Spleen (tissue), 11 donors: ENCODE data around the gene CMIP. TPM values are rescaled to one million over a fixed set of nuclear protein-coding genes. Genes with fewer than 3 reads are reported as not detected.
A peak's percentile ranks its signal among the peaks of the same experiment; 100 is the strongest.

Experiments used
- DNase-seq: peaks from one replicate; pipeline ENCODE4 v3.0.0-alpha.2; 2020
- H3K27ac ChIP-seq, 8 donors: fragments of 200-600 bp; sonication (generic) in 7 of 8; 1 replicate in 4 of 8; 2 replicates in 4 of 8; pipeline versions ENCODE4 v1.5.0 to v1.8.0; 2016 to 2021; ENCODE audit warnings: inconsistent platforms in 4 of 8, mild to moderate bottlenecking in 4 of 8, moderate library complexity in 1 of 8
- H3K27me3 ChIP-seq, 7 donors: fragments of 200-600 bp; sonication (generic) in 6 of 7; replicated peaks in 1 of 7; 1 replicate in 4 of 7; 2 replicates in 3 of 7; pipeline versions ENCODE4 v1.5.0 to v1.8.0; 2016 to 2021; ENCODE audit warnings: inconsistent platforms in 3 of 7, mild to moderate bottlenecking in 1 of 7
- H3K36me3 ChIP-seq, 6 donors: fragments of 200-600 bp; sonication (generic) in 5 of 6; 1 replicate in 4 of 6; 2 replicates in 2 of 6; pipeline versions ENCODE4 v1.5.0 to v1.8.0; 2016 to 2021; ENCODE audit warnings: inconsistent platforms in 2 of 6
- H3K4me1 ChIP-seq, 6 donors: fragments of 200-600 bp; sonication (generic) in 5 of 6; 1 replicate in 3 of 6; 2 replicates in 3 of 6; pipeline versions ENCODE4 v1.5.0 to v1.8.0; 2016 to 2021; ENCODE audit warnings: inconsistent platforms in 3 of 6
- H3K4me3 ChIP-seq, 8 donors: fragments of 200-600 bp; sonication (generic) in 7 of 8; 1 replicate in 4 of 8; 2 replicates in 4 of 8; pipeline versions ENCODE4 v1.5.0 to v1.8.0; 2016 to 2021; ENCODE audit warnings: inconsistent platforms in 4 of 8, mild to moderate bottlenecking in 4 of 8, moderate library complexity in 2 of 8
- H3K9me3 ChIP-seq, 8 donors: fragments of 200-600 bp; sonication (generic) in 7 of 8; 1 replicate in 4 of 8; 2 replicates in 4 of 8; pipeline versions ENCODE4 v1.5.0 to v1.8.0; 2016 to 2021; ENCODE audit warnings: inconsistent platforms in 4 of 8
- POLR2A ChIP-seq, 3 donors: fragments of 450-650 bp; IDR thresholded peaks; one replicate each; pipeline ENCODE4 v1.5.1; 2017; ENCODE audit warnings: antibody characterized with exemption in 3 of 3, mild to moderate bottlenecking in 1 of 3
- POLR2AphosphoS5 ChIP-seq, 3 donors: sonication (generic); formaldehyde crosslinking; IDR thresholded peaks; one replicate each; pipeline ENCODE4 v1.5.1; 2017; ENCODE audit warnings: antibody characterized with exemption in 3 of 3
- WGBS, 5 donors: extraction: QIAGEN DNeasy Blood & Tissue Kit in 3 of 5; methylation state at CpG; one replicate each; pipeline versions ENCODE4 v1.1.5 to v1.1.7; 2013 to 2018; 5-methylcytosine and 5-hydroxymethylcytosine counted together
- intact Hi-C: fragments of 100-400 bp; cut with DNase I; formaldehyde crosslinking; loops from one replicate; pipeline ENCODE4 v1.15.0; 2023; ENCODE audit warnings: low total_unique reads
- polyA plus RNA-seq, 3 donors: library from polyadenylated mRNA; stranded (reverse); fragments of 200-250 nt; gene quantifications; one replicate each; pipeline ENCODE4 v1.2.1, GENCODE V29; 2013
- total RNA-seq, 7 donors: library from RNA; depleted of rRNA in 3 of 7; stranded (reverse); fragments of >200 nt in 3 of 7; fragmentation: NEBNext Ultra II Directional in 4 of 7; extraction: Animal tissue kit (Norgen Biotek cat#: 25700) in 4 of 7; gene quantifications; one replicate each; pipeline versions ENCODE4 v1.1.0 to v1.2.1, GENCODE V29; 2016 to 2021
- TF ChIP-seq, protein P1 (sequence below), 11 experiments: fragments of 200-600 bp in 7 of 11; fragments of 450-650 bp in 4 of 11; sonication (generic) in 4 of 11; IDR thresholded peaks in 8 of 11; conservative IDR thresholded peaks in 3 of 11; 1 replicate in 7 of 11; 2 replicates in 4 of 11; pipeline versions ENCODE4 v1.4.0 to v1.8.0; 2016 to 2021; ENCODE audit warnings: antibody characterized with exemption in 11 of 11, inconsistent platforms in 4 of 11, mild to moderate bottlenecking in 1 of 11
- donor health status: healthy with polysubstance abuse.
- donor health status: DM: no; HTN: no; CAD: no; lungs with moderate emphysema.
- donor health status: DM: no; HTN: no; CAD: no.
- donor health status: Bipolar disorder and iron deficiency.
- donor health status: healthy.
- donor health status: DM: no; HTN: no; CAD: no.
- donor health status: DM: yes; HTN: yes; CAD: no.

CMIP gene
- total and polyA plus RNA-seq, 10 donors, result 6.0 to 107 (median 63.6) TPM

DNA sequence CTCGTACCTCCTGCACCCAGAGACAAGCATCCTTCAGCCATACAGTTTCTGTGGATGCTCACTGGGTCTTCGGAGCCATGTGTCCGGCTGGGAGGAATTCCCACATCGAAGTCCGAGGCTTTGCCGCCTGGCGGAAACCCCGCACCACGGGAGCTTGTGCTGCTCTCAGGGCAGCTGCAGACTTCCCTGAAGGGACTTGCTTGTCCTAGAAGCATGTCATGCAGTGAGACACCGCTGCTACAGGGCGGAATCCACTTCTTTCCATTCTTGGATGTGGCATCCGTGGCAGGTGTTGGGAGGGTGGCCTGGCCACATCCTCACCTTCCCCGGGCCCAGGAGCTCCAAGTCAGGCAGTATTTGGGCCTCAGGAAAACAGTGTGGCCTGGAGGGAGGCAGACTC, 122.5 kb downstream of the CMIP start:
- Histone ChIP-seq H3K27me3 (no peaks in the 10 kb centered on the region), H3K9me3 (no peaks in the 10 kb centered on the region), H3K27ac (no peak overlapping the region), H3K36me3 (peaks cover 0 to 21% (median 0%) of the 10 kb centered on the region in 6 donors), H3K4me1 (peaks cover 0 to 60% (median 20%) of the 10 kb centered on the region in 6 donors), H3K4me3 (no peak overlapping the region)
- intact Hi-C loops, result no loop called here
- WGBS, 5 donors, result 87 to 97% (median 91%) methylated on average over 3 to 13 of the region's 13 CpGs
- TF ChIP-seq POLR2A (IDR thresholded peaks at IDR 0.05) (no peak), POLR2AphosphoS5 (IDR thresholded peaks at IDR 0.05) (no peak)
- TF ChIP-seq, protein P1, sequence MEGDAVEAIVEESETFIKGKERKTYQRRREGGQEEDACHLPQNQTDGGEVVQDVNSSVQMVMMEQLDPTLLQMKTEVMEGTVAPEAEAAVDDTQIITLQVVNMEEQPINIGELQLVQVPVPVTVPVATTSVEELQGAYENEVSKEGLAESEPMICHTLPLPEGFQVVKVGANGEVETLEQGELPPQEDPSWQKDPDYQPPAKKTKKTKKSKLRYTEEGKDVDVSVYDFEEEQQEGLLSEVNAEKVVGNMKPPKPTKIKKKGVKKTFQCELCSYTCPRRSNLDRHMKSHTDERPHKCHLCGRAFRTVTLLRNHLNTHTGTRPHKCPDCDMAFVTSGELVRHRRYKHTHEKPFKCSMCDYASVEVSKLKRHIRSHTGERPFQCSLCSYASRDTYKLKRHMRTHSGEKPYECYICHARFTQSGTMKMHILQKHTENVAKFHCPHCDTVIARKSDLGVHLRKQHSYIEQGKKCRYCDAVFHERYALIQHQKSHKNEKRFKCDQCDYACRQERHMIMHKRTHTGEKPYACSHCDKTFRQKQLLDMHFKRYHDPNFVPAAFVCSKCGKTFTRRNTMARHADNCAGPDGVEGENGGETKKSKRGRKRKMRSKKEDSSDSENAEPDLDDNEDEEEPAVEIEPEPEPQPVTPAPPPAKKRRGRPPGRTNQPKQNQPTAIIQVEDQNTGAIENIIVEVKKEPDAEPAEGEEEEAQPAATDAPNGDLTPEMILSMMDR (IDR thresholded peaks at IDR 0.05 in 8 of 11, conservative IDR thresholded peaks at IDR 0.05 in 3 of 11), result no peak
- no peak for DNase-seq

DNA sequence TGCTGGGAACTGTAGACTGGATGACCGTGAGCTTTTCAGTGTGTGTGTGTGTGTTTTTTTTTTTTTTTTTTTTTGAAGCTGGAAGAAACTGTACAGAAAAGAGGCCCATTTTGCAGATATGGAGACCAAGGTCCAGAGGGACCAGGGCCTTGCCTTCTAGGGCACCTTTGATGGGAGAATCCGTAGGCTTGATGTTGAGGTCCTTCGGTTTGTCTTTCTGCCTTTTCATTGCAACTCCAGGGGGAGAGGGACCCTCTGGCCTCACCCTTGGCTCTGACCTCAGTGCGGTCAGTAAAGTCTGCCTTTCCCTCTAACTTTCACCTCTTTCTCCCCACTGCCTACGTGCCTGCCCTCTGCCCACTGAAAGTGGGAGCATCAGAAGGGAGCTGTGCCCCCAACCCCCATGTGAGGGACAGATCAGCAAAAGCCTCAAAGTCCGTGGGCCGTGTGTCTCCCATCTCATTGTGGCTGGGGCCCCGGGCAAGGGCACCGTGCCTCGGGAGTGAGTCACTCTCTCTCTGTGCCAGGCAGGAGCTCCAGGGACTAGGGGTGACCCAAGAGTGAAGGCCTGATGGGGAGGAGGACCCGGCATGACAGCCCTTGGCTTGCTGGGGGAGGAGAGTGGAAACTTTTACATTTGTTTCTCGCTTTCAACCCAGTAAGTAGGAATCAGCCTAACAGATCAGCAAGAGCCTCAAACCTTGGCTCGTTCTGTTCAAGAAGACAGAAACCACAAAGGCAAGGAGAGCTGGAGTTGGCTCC, 123.6 kb downstream of the CMIP start:
- Histone ChIP-seq H3K4me3 (no peak overlapping the region), H3K4me1 (peaks cover 0 to 59% (median 19%) of the 10 kb centered on the region in 6 donors), H3K9me3 (no peaks in the 10 kb centered on the region), H3K27me3 (no peaks in the 10 kb centered on the region), H3K36me3 (peaks cover 0 to 21% (median 0%) of the 10 kb centered on the region in 6 donors), H3K27ac (peak overlapping the region in 2 of 8 donors; percentile 25 to 30)
- intact Hi-C loops, result no loop called here
- TF ChIP-seq POLR2A (IDR thresholded peaks at IDR 0.05), result no peak
- peak in 2 of 3 donors; percentile 40 to 44 for TF ChIP-seq POLR2AphosphoS5 (IDR thresholded peaks at IDR 0.05)
- TF ChIP-seq, protein P1 (IDR thresholded peaks at IDR 0.05 in 8 of 11, conservative IDR thresholded peaks at IDR 0.05 in 3 of 11), result no peak
- no peak for DNase-seq
- 55 to 80% (median 65%) methylated on average over 13 of the region's 13 CpGs for WGBS, 5 donors

DNA sequence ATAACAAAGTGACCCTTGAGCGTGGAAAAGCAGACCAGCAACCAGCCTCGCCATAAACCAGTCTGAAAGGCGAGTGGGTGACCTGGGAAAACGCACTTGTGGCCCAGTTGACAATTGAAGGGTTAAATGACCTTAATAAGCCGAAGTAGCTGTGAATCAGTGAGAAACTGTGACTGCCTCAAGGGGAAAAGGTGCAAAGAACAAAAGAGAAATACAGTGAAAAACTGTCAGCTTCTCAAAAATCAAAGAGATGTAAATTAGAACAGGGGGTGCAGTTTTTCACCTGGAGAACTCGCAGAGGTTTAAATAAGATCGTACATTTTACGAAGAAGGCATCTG, 124.1 kb downstream of the CMIP start:
- peaks cover 0 to 21% (median 0%) of the 10 kb centered on the region in 6 donors for H3K36me3 ChIP-seq
- 82 to 93% (median 83%) methylated on average over 8 of the region's 8 CpGs for WGBS, 5 donors
- TF ChIP-seq POLR2A (IDR thresholded peaks at IDR 0.05) (no peak), POLR2AphosphoS5 (IDR thresholded peaks at IDR 0.05) (no peak)
- TF ChIP-seq, protein P1 (IDR thresholded peaks at IDR 0.05 in 8 of 11, conservative IDR thresholded peaks at IDR 0.05 in 3 of 11), result no peak
- no peaks in the 10 kb centered on the region for H3K27me3 ChIP-seq
- intact Hi-C loops, result no loop called here
- no peaks in the 10 kb centered on the region for H3K9me3 ChIP-seq
- DNase-seq, result no peak
- peak overlapping the region in 2 of 8 donors; percentile 25 to 30 for H3K27ac ChIP-seq
- H3K4me3 ChIP-seq, result no peak overlapping the region
- peaks cover 0 to 54% (median 19%) of the 10 kb centered on the region in 6 donors for H3K4me1 ChIP-seq

DNA sequence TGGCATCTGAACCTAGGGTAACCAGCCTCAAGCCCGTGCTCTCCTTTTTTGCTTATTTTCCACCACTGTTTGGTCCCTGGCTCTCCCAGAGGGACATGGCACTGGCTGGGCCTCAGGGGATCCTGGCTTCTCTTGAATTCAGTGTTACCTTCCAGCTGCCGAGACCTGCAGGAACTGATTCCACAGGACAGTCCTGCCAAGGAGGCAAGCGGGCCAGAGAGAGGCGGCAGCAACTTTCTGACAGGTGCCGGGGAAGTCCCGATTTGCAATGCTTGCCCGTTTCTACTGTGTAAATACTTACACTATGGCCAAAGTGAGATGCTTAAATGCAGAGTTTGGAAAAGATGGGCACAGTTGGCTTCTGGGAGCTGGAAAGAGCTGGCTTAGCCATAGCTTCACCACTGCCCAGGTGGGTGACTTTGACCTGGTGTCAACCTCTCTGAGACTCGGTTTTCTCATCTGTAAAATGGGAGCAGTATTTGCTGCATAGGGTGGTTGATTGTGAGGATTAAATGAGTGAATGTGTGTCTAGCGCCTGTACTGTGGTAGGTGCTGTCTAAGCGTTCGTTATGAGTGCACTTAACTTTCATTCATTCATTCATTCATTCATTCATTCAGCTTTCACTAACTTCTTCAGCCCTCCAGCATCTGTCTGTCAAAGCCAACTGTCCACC, 124.9 kb downstream of the CMIP start:
- intact Hi-C loops, result no loop called here

More for the DNA sequence above, 124.9 kb downstream of the CMIP start:
- Histone ChIP-seq H3K27ac (no peak overlapping the region), H3K36me3 (peaks cover 0 to 21% (median 0%) of the 10 kb centered on the region in 6 donors), H3K27me3 (no peaks in the 10 kb centered on the region), H3K4me1 (peaks cover 0 to 49% (median 19%) of the 10 kb centered on the region in 6 donors), H3K4me3 (no peak overlapping the region), H3K9me3 (no peaks in the 10 kb centered on the region)
- no peak for DNase-seq
- 69 to 92% (median 86%) methylated on average over 11 of the region's 11 CpGs for WGBS, 5 donors
- TF ChIP-seq POLR2AphosphoS5 (IDR thresholded peaks at IDR 0.05), result no peak
- no peak for TF ChIP-seq POLR2A (IDR thresholded peaks at IDR 0.05)
- TF ChIP-seq, protein P1 (IDR thresholded peaks at IDR 0.05 in 8 of 11, conservative IDR thresholded peaks at IDR 0.05 in 3 of 11), result no peak
